ENCODE data around the gene SLC6A11. TPM values are rescaled to one million over a fixed set of nuclear protein-coding genes. Genes with fewer than 3 reads are reported as not detected.

The SLC6A11 gene
- total RNA-seq, 2 experiments from 2014 or later, result not detected

- Mint-ChIP-seq H3K9me3 (no peaks in the 10 kb centered on the region), H3K27ac (no peak overlapping the region), H3K4me1 (ENCODE audit: low read depth) (no peaks in the 10 kb centered on the region), H3K27me3 (peaks cover 28% of the 10 kb centered on the region), H3K4me3 (no peak overlapping the region), H3K36me3 (ENCODE audit: low read depth) (no peaks in the 10 kb centered on the region)
- POLR2A ChIA-PET, result no interaction called here
- peaks cover 0 to 2% of the 10 kb centered on the region in 2 experiments for H3K27me3 ChIP-seq (ENCODE audit: control insufficient read depth in 1 of 2, insufficient read depth in 2 of 2, low read length in 2 of 2)
- CTCF ChIA-PET, result no interaction called here
- TF ChIP-seq, protein P1, sequence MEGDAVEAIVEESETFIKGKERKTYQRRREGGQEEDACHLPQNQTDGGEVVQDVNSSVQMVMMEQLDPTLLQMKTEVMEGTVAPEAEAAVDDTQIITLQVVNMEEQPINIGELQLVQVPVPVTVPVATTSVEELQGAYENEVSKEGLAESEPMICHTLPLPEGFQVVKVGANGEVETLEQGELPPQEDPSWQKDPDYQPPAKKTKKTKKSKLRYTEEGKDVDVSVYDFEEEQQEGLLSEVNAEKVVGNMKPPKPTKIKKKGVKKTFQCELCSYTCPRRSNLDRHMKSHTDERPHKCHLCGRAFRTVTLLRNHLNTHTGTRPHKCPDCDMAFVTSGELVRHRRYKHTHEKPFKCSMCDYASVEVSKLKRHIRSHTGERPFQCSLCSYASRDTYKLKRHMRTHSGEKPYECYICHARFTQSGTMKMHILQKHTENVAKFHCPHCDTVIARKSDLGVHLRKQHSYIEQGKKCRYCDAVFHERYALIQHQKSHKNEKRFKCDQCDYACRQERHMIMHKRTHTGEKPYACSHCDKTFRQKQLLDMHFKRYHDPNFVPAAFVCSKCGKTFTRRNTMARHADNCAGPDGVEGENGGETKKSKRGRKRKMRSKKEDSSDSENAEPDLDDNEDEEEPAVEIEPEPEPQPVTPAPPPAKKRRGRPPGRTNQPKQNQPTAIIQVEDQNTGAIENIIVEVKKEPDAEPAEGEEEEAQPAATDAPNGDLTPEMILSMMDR (IDR thresholded peaks at IDR 0.05), result no peak
- no peak overlapping the region for H3K27ac ChIP-seq (ENCODE audit: low read depth in 1 of 2, low read length in 2 of 2)
- intact Hi-C loops (cut with DNase I, micrococcal nuclease), result no loop called here
- ATAC-seq (ENCODE audit: poor library complexity), result no peak
- H3K4me1 ChIP-seq (ENCODE audit: insufficient read depth, low read length), result no peaks in the 10 kb centered on the region
- H3K4me3 ChIP-seq (ENCODE audit: low read length), result no peak overlapping the region
- DNase-seq, result no peak
- H3K9me3 ChIP-seq (ENCODE audit: control insufficient read depth in 1 of 2, insufficient read depth in 1 of 2, low read length in 2 of 2), result peaks cover 0 to 4% of the 10 kb centered on the region in 2 experiments
- no peaks in the 10 kb centered on the region for H3K36me3 ChIP-seq (ENCODE audit: insufficient read depth, low read length)
These were observed 53.4 kb downstream of the SLC6A11 start for GRCh38 chr3:10869460-10869859.

- Histone ChIP-seq H3K36me3 (ENCODE audit: insufficient read depth, low read length) (no peaks in the 10 kb centered on the region), H3K27ac (ENCODE audit: low read depth in 1 of 2, low read length in 2 of 2) (no peak overlapping the region), H3K9me3 (ENCODE audit: control insufficient read depth in 1 of 2, insufficient read depth in 1 of 2, low read length in 2 of 2) (peaks cover 0 to 4% of the 10 kb centered on the region in 2 experiments), H3K4me3 (ENCODE audit: low read length) (no peak overlapping the region), H3K4me1 (ENCODE audit: insufficient read depth, low read length) (no peaks in the 10 kb centered on the region), H3K27me3 (ENCODE audit: control insufficient read depth in 1 of 2, insufficient read depth in 2 of 2, low read length in 2 of 2) (peaks cover 0 to 5% of the 10 kb centered on the region in 2 experiments)
- ChIA-PET POLR2A (no interaction called here), CTCF (no interaction called here)
- Mint-ChIP-seq H3K27ac (no peak overlapping the region), H3K4me3 (no peak overlapping the region), H3K27me3 (peaks cover 32% of the 10 kb centered on the region), H3K36me3 (ENCODE audit: low read depth) (no peaks in the 10 kb centered on the region), H3K4me1 (ENCODE audit: low read depth) (no peaks in the 10 kb centered on the region), H3K9me3 (no peaks in the 10 kb centered on the region)
- TF ChIP-seq, protein P1 (IDR thresholded peaks at IDR 0.05), result no peak
- intact Hi-C loops (cut with DNase I, micrococcal nuclease), result no loop called here
- DNase-seq (no peak), ATAC-seq (ENCODE audit: poor library complexity) (no peak)
These were observed 54.3 kb downstream of the SLC6A11 start for GRCh38 chr3:10870296-10870695.

GRCh38 chr3:10873415-10873814, 57.4 kb downstream of the SLC6A11 start:
- H3K36me3 ChIP-seq (ENCODE audit: insufficient read depth, low read length), result no peaks in the 10 kb centered on the region
- TF ChIP-seq, protein P1 (IDR thresholded peaks at IDR 0.05), result no peak
- no peak for ATAC-seq (ENCODE audit: poor library complexity)
- H3K36me3 Mint-ChIP-seq (ENCODE audit: low read depth), result no peaks in the 10 kb centered on the region
- no peaks in the 10 kb centered on the region for H3K9me3 Mint-ChIP-seq
- H3K4me1 ChIP-seq (ENCODE audit: insufficient read depth, low read length), result no peaks in the 10 kb centered on the region
- H3K27me3 ChIP-seq (ENCODE audit: control insufficient read depth in 1 of 2, insufficient read depth in 2 of 2, low read length in 2 of 2), result peaks cover 0 to 5% of the 10 kb centered on the region in 2 experiments
- H3K27me3 Mint-ChIP-seq, result peaks cover 23% of the 10 kb centered on the region
- no peak for DNase-seq
- ChIA-PET CTCF (no interaction called here), POLR2A (no interaction called here)
- H3K4me3 Mint-ChIP-seq, result no peak overlapping the region
- no peak overlapping the region for H3K4me3 ChIP-seq (ENCODE audit: low read length)
- H3K9me3 ChIP-seq (ENCODE audit: control insufficient read depth in 1 of 2, insufficient read depth in 1 of 2, low read length in 2 of 2), result peaks cover 0 to 4% of the 10 kb centered on the region in 2 experiments
- intact Hi-C loops (cut with DNase I, micrococcal nuclease), result no loop called here
- H3K4me1 Mint-ChIP-seq (ENCODE audit: low read depth), result no peaks in the 10 kb centered on the region
- H3K27ac ChIP-seq (ENCODE audit: low read depth in 1 of 2, low read length in 2 of 2), result no peak overlapping the region
- H3K27ac Mint-ChIP-seq, result no peak overlapping the region

Measured in CD4-positive, alpha-beta T cell (primary cell).